ENCODE data around the gene GRAMD2B. TPM values are rescaled to one million over a fixed set of nuclear protein-coding genes. Genes with fewer than 3 reads are reported as not detected.

GRAMD2B gene
- total RNA-seq, 1 experiment from 2014 or later, result 6.7 TPM

DNA sequence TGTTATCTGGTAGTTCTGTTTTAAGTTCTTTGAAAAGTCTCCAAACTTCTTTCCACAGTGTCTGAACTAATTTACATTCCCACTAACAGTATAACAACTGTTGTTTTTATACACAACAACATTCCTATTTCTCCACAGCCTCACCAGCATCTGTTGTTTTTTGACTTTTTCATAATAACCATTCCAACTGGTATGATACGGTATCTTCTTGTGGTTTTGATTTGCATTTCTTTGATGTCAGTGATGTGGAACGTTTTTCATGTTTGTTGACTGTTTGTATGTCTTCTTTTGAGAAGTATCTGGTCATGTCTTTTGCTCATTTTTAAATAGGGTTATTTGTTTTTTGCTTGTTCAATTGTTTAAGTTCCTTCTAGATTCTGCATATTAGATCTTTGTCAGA, 12.6 kb upstream of the GRAMD2B start:
- Histone ChIP-seq H4K8ac (replicated peaks; ENCODE audit: insufficient read length, low read depth, low read length) (no peak overlapping the region), H2AFZ (ENCODE audit: low read length) (no peak overlapping the region), H3K4me2 (ENCODE audit: insufficient read depth, insufficient read length, low read length) (no peak overlapping the region), H3K23ac (ENCODE audit: insufficient read length, low read depth, low read length) (no peak overlapping the region), H2AK5ac (ENCODE audit: insufficient read length, low read length) (no peak overlapping the region), H4K20me1 (ENCODE audit: control insufficient read depth, insufficient read depth, insufficient read length) (no peaks in the 10 kb centered on the region), H4K91ac (ENCODE audit: insufficient read length, low read depth, low read length) (no peak overlapping the region), H3K4me1 (ENCODE audit: insufficient read depth, low read length) (no peaks in the 10 kb centered on the region), H3K14ac (ENCODE audit: insufficient read depth, low read length) (no peak overlapping the region), H2BK12ac (ENCODE audit: insufficient read length, low read depth, low read length) (no peak overlapping the region), H3K56ac (ENCODE audit: insufficient read length, low read depth, low read length) (no peak overlapping the region), H3K27ac (ENCODE audit: insufficient read length, low read depth, low read length) (no peak overlapping the region), H2BK120ac (ENCODE audit: low read depth, low read length, poor library complexity, severe bottlenecking) (no peak overlapping the region), H3K23me2 (ENCODE audit: insufficient read length, low read depth, low read length, poor library complexity, severe bottlenecking) (no peaks in the 10 kb centered on the region), H3K9me3 (ENCODE audit: control insufficient read depth, low read depth, low read length) (no peaks in the 10 kb centered on the region), H3K18ac (ENCODE audit: insufficient read length, low read depth, low read length) (no peak overlapping the region), H3K79me1 (ENCODE audit: insufficient read depth, low read depth, low read length, poor library complexity, severe bottlenecking) (no peaks in the 10 kb centered on the region), H2BK15ac (ENCODE audit: low read depth, low read length) (no peak overlapping the region), H3K27me3 (ENCODE audit: insufficient read depth, low read length) (no peaks in the 10 kb centered on the region), H2BK20ac (ENCODE audit: low read depth, low read length, poor library complexity, severe bottlenecking) (no peak overlapping the region), H4K5ac (ENCODE audit: insufficient read length, low read depth, low read length) (no peak overlapping the region), H3K9ac (ENCODE audit: extremely low read depth, insufficient read length, low read length) (no peak overlapping the region), H3K4ac (ENCODE audit: low read depth, low read length) (no peak overlapping the region), H3K79me2 (ENCODE audit: insufficient read depth, low read length) (no peaks in the 10 kb centered on the region), H2BK5ac (ENCODE audit: insufficient read length, low read length) (no peak overlapping the region), H3T11ph (ENCODE audit: low read length) (no peak overlapping the region)
- Mint-ChIP-seq H3K4me1 (no peaks in the 10 kb centered on the region), H3K9me3 (peaks cover 2 to 12% of the 10 kb centered on the region in 2 experiments; a peak in 3 of 5 replicates), H3K27ac (no peak overlapping the region), H3K27me3 (ENCODE audit: low read depth) (no peaks in the 10 kb centered on the region), H3K4me3 (no peak overlapping the region), H3K36me3 (ENCODE audit: insufficient read depth in 1 of 3, low read depth in 3 of 3) (peaks cover 0 to 3% (median 2%) of the 10 kb centered on the region in 3 experiments; a peak in 4 of 7 replicates)
- whole genome bisulfite sequencing (ENCODE audit: extremely low coverage, insufficient read length, low lambda C conversion rate), result no CpG with 5 or more reads among the region's 2 CpGs
- no peak for DNase-seq
- TF ChIP-seq, protein P1, sequence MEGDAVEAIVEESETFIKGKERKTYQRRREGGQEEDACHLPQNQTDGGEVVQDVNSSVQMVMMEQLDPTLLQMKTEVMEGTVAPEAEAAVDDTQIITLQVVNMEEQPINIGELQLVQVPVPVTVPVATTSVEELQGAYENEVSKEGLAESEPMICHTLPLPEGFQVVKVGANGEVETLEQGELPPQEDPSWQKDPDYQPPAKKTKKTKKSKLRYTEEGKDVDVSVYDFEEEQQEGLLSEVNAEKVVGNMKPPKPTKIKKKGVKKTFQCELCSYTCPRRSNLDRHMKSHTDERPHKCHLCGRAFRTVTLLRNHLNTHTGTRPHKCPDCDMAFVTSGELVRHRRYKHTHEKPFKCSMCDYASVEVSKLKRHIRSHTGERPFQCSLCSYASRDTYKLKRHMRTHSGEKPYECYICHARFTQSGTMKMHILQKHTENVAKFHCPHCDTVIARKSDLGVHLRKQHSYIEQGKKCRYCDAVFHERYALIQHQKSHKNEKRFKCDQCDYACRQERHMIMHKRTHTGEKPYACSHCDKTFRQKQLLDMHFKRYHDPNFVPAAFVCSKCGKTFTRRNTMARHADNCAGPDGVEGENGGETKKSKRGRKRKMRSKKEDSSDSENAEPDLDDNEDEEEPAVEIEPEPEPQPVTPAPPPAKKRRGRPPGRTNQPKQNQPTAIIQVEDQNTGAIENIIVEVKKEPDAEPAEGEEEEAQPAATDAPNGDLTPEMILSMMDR (conservative IDR thresholded peaks at IDR 0.05), result no peak
